Anterior cingulate cortex (tissue), 58 donors: ENCODE measurements around the gene CCZ1.
"Not testable (repeated sequence)": the region's sequence is repeated elsewhere in the genome, so short reads cannot be mapped to it uniquely, and the experiment has no call there.

ENCODE experiments used
- DNase-seq, 58 donors: peaks; one replicate each; lab custom pipeline; 2025; lab: John Stamatoyannopoulos, UW

Gene CCZ1

GRCh38 chr7:5898480-5899224, at the start of gene CCZ1:
CCZ1 (plus strand) TSS chr7:5898733; CDS start chr7:5898800, 67 bp downstream.
- DNase-seq: peak in 47 of 58 donors; percentile 8 to 79 (median 38)

GRCh38 chr7:5850944-5851343, 47.6 kb upstream of the CCZ1 start:
- no peak for DNase-seq

GRCh38 chr7:5854738-5855137, 43.8 kb upstream of the CCZ1 start:
- DNase-seq: no peak

- DNase-seq: not testable (repeated sequence)
Measured at GRCh38 chr7:5857041-5857575, 41.4 kb upstream of the CCZ1 start.

- not testable (repeated sequence) for DNase-seq
Measured at GRCh38 chr7:5858494-5858893, 40.0 kb upstream of the CCZ1 start.

GRCh38 chr7:5861281-5861680, 37.3 kb upstream of the CCZ1 start:
- not testable (repeated sequence) for DNase-seq

- DNase-seq: not testable (repeated sequence)
Measured at GRCh38 chr7:5862753-5863366, 35.7 kb upstream of the CCZ1 start.

- DNase-seq: peak in 5 of 58 donors; percentile 2 to 21 (median 6)
Measured at GRCh38 chr7:5865279-5865931, 33.1 kb upstream of the CCZ1 start.

- DNase-seq: no peak
Measured at GRCh38 chr7:5867060-5867459, 31.5 kb upstream of the CCZ1 start.

GRCh38 chr7:5868928-5869341, 29.6 kb upstream of the CCZ1 start:
- DNase-seq: not testable (repeated sequence)

- no peak for DNase-seq
Measured at GRCh38 chr7:5869691-5870090, 28.8 kb upstream of the CCZ1 start.

- peak in 8 of 58 donors; percentile 4 to 27 (median 12) for DNase-seq
Measured at GRCh38 chr7:5870311-5870710, 28.2 kb upstream of the CCZ1 start.

- peak in 25 of 58 donors; percentile 3 to 52 (median 16) for DNase-seq
Measured at GRCh38 chr7:5872326-5872725, 26.2 kb upstream of the CCZ1 start.

GRCh38 chr7:5879591-5879990, 18.9 kb upstream of the CCZ1 start:
- DNase-seq: not testable (repeated sequence)

- DNase-seq: peak in 2 of 58 donors; percentile 9 to 26
Measured at GRCh38 chr7:5880106-5880505, 18.4 kb upstream of the CCZ1 start.

- DNase-seq: not testable (repeated sequence)
Measured at GRCh38 chr7:5884431-5884830, 14.1 kb upstream of the CCZ1 start.

- not testable (repeated sequence) for DNase-seq
Measured at GRCh38 chr7:5888021-5888420, 10.5 kb upstream of the CCZ1 start.

- not testable (repeated sequence) for DNase-seq
Measured at GRCh38 chr7:5890244-5890643, 8.3 kb upstream of the CCZ1 start.

- no peak for DNase-seq
Measured at GRCh38 chr7:5892498-5892897, 6.0 kb upstream of the CCZ1 start.

- peak in 22 of 58 donors; percentile 4 to 66 (median 21) for DNase-seq
Measured at GRCh38 chr7:5897369-5897919, 1.1 kb upstream of the CCZ1 start.

GRCh38 chr7:5903002-5903401, 4.5 kb downstream of the CCZ1 start:
- not testable (repeated sequence) for DNase-seq
